Hepatocyte (in vitro differentiated cells): ENCODE results near the gene ALDH3A1. TPM values are rescaled to one million over a fixed set of nuclear protein-coding genes. Genes with fewer than 3 reads are reported as not detected.

ENCODE experiments used
- DNase-seq: peaks from one replicate; pipeline ENCODE4 v3.0.0-alpha.2; 2016; ENCODE audit warnings: low spot score
- H2AFZ ChIP-seq: fragments of 200-600 bp; sonication (generic); 2 replicates; pipeline ENCODE4 v1.6.0; 2016; ENCODE audit warnings: antibody characterized with exemption, mild to moderate bottlenecking
- H3K27ac ChIP-seq: fragments of 200-600 bp; sonication (generic); 2 replicates; pipeline ENCODE4 v1.5.1; 2016; ENCODE audit warnings: mild to moderate bottlenecking
- H3K27me3 ChIP-seq: fragments of 200-600 bp; sonication (generic); 2 replicates; pipeline ENCODE4 v1.6.1; 2016
- H3K36me3 ChIP-seq: fragments of 200-600 bp; sonication (generic); replicated peaks from 2 replicates; pipeline ENCODE4 v1.5.1; 2016; ENCODE audit warnings: low read depth; ENCODE audit not compliant: insufficient read depth
- H3K4me1 ChIP-seq: fragments of 200-600 bp; sonication (generic); 2 replicates; pipeline ENCODE4 v1.5.1; 2016; ENCODE audit warnings: mild to moderate bottlenecking, moderate library complexity; ENCODE audit not compliant: insufficient read depth
- H3K4me2 ChIP-seq: fragments of 200-600 bp; sonication (generic); 2 replicates; pipeline ENCODE4 v1.6.0; 2016
- H3K4me3 ChIP-seq: fragments of 200-600 bp; sonication (generic); 2 replicates; pipeline ENCODE4 v1.5.1; 2016; ENCODE audit warnings: mild to moderate bottlenecking
- H3K79me2 ChIP-seq: fragments of 200-600 bp; sonication (generic); 2 replicates; pipeline ENCODE4 v1.6.0; 2017; ENCODE audit warnings: mild to moderate bottlenecking
- H3K9me2 ChIP-seq: fragments of 200-600 bp; sonication (generic); replicated peaks from 2 replicates; pipeline ENCODE4 v1.6.0; 2017; ENCODE audit warnings: mild to moderate bottlenecking; ENCODE audit not compliant: insufficient read depth
- H3K9me3 ChIP-seq: fragments of 200-600 bp; sonication (generic); 2 replicates; pipeline ENCODE4 v1.5.1; 2016; ENCODE audit warnings: low read depth, mild to moderate bottlenecking
- H4K20me1 ChIP-seq: fragments of 200-600 bp; sonication (generic); 2 replicates; pipeline ENCODE4 v1.6.0; 2016; ENCODE audit warnings: mild to moderate bottlenecking; ENCODE audit not compliant: insufficient read depth, poor library complexity, severe bottlenecking
- CTCF ChIP-seq: fragments of 200-600 bp; sonication (generic); IDR thresholded peaks from 2 replicates; pipeline ENCODE4 v1.5.1; 2016; ENCODE audit warnings: antibody characterized with exemption, mild to moderate bottlenecking; ENCODE audit not compliant: poor library complexity
- EZH2 ChIP-seq: fragments of 200-600 bp; sonication (generic); IDR thresholded peaks from 2 replicates; pipeline ENCODE4 v1.6.1; 2016; ENCODE audit warnings: antibody characterized with exemption, mild to moderate bottlenecking, borderline replicate concordance
- EZH2phosphoT487 ChIP-seq: fragments of 200-600 bp; sonication (generic); IDR thresholded peaks from one replicate; pipeline ENCODE4 v1.6.1; 2018; ENCODE audit warnings: antibody characterized with exemption, mild to moderate bottlenecking, low read depth, moderate library complexity; ENCODE audit not compliant: unreplicated experiment, severe bottlenecking
- WGBS: methylation state at CpG from one replicate; pipeline ENCODE4 v1.1.6; 2016; ENCODE audit warnings: low lambda C conversion rate; ENCODE audit errors: missing lambda C conversion rate; 5-methylcytosine and 5-hydroxymethylcytosine counted together
- polyA plus RNA-seq: library from polyadenylated mRNA; unstranded; fragments of >200 nt; fragmentation: Nextera tagmentation; extraction: Ambion mirVana; gene quantifications from 2 replicates; pipeline ENCODE4 v1.2.1, GENCODE V29; 2016
- total RNA-seq: library from RNA; depleted of rRNA; stranded (reverse); fragments of >200 nt; gene quantifications from 2 replicates; pipeline ENCODE4 v1.2.3, GENCODE V29; 2014

ALDH3A1 gene
- total and polyA plus RNA-seq, 2 experiments from 2014 or later = 0.90 to 1.4 TPM

- Histone ChIP-seq H3K27me3 (no peaks in the 10 kb centered on the region), H3K36me3 (no peaks in the 10 kb centered on the region), H4K20me1 (no peaks in the 10 kb centered on the region), H3K27ac (no peak overlapping the region), H3K4me1 (peaks cover 7% of the 10 kb centered on the region), H2AFZ (no peak overlapping the region), H3K4me3 (no peak overlapping the region), H3K4me2 (no peak overlapping the region), H3K79me2 (no peaks in the 10 kb centered on the region), H3K9me2 (no peaks in the 10 kb centered on the region), H3K9me3 (no peaks in the 10 kb centered on the region)
- WGBS = 71% methylated on average over 4 of the region's 4 CpGs
- TF ChIP-seq CTCF (no peak), EZH2 (no peak), EZH2phosphoT487 (no peak)
- no peak for DNase-seq
Measured at GRCh38 chr17:19702217-19702641, 45.9 kb downstream of the ALDH3A1 start.

Other genes starting within 250 kb of the ALDH3A1 start
- gene SLC47A1, start 214.4 kb downstream of the ALDH3A1 start, total RNA-seq = 38.0 and 38.4 TPM in 2 replicates
- 17.4 and 26.4 TPM in 2 replicates for gene SLC47A1, start 214.4 kb downstream of the ALDH3A1 start, polyA plus RNA-seq
- 116 and 137 TPM in 2 replicates for gene ALDH3A2, start 99.5 kb downstream of the ALDH3A1 start, total RNA-seq
- 62.1 and 63.6 TPM in 2 replicates for gene ALDH3A2, start 99.5 kb downstream of the ALDH3A1 start, polyA plus RNA-seq
- gene SLC47A2, start 31.7 kb downstream of the ALDH3A1 start, total RNA-seq = 0.07 TPM in 1 of 2 replicates, not detected in the other
- gene SLC47A2, start 31.7 kb downstream of the ALDH3A1 start, polyA plus RNA-seq = not detected in 2 replicates
- gene ULK2, start 119.6 kb upstream of the ALDH3A1 start, total RNA-seq = 14.6 and 18.0 TPM in 2 replicates
- gene ULK2, start 119.6 kb upstream of the ALDH3A1 start, polyA plus RNA-seq = 9.2 and 10.6 TPM in 2 replicates
- 19.6 and 19.8 TPM in 2 replicates for gene AKAP10, start 229.5 kb upstream of the ALDH3A1 start, total RNA-seq
- 15.5 and 17.6 TPM in 2 replicates for gene AKAP10, start 229.5 kb upstream of the ALDH3A1 start, polyA plus RNA-seq